GM12874 (cell line): Measurements from ENCODE around the gene GABRD.

ENCODE experiments used
- CTCF ChIP-seq: IDR thresholded peaks from 2 replicates; pipeline ENCODE4 v1.5.1; 2011; ENCODE audit warnings: low read depth, mild to moderate bottlenecking, control low read depth, low read length, moderate library complexity; ENCODE audit not compliant: insufficient read depth

Gene GABRD

GRCh38 chr1:1989102-1989542, 30.0 kb upstream of the GABRD start:
- no peak for TF ChIP-seq CTCF

GRCh38 chr1:1989789-1990188, 29.4 kb upstream of the GABRD start:
- TF ChIP-seq CTCF = no peak

GRCh38 chr1:1990222-1990621, 28.9 kb upstream of the GABRD start:
- no peak for TF ChIP-seq CTCF

GRCh38 chr1:1994536-1994935, 24.6 kb upstream of the GABRD start:
- TF ChIP-seq CTCF = no peak

- no peak for TF ChIP-seq CTCF
These were observed 22.9 kb upstream of the GABRD start for GRCh38 chr1:1996207-1996651.

GRCh38 chr1:1997576-1997975, 21.6 kb upstream of the GABRD start:
- no peak for TF ChIP-seq CTCF

- no peak for TF ChIP-seq CTCF
These were observed 18.7 kb upstream of the GABRD start for GRCh38 chr1:2000432-2000831.

GRCh38 chr1:2000850-2001249, 18.3 kb upstream of the GABRD start:
- TF ChIP-seq CTCF = no peak
